ENCODE data around the gene ZNF212.
A peak's percentile ranks its signal among the peaks of the same experiment; 100 is the strongest.

- TF ChIP-seq POLR2AphosphoS5 (IDR thresholded peaks at IDR 0.05), result peak; percentile 34 to 69 (median 65)
- TF ChIP-seq, protein P1, sequence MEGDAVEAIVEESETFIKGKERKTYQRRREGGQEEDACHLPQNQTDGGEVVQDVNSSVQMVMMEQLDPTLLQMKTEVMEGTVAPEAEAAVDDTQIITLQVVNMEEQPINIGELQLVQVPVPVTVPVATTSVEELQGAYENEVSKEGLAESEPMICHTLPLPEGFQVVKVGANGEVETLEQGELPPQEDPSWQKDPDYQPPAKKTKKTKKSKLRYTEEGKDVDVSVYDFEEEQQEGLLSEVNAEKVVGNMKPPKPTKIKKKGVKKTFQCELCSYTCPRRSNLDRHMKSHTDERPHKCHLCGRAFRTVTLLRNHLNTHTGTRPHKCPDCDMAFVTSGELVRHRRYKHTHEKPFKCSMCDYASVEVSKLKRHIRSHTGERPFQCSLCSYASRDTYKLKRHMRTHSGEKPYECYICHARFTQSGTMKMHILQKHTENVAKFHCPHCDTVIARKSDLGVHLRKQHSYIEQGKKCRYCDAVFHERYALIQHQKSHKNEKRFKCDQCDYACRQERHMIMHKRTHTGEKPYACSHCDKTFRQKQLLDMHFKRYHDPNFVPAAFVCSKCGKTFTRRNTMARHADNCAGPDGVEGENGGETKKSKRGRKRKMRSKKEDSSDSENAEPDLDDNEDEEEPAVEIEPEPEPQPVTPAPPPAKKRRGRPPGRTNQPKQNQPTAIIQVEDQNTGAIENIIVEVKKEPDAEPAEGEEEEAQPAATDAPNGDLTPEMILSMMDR (IDR thresholded peaks at IDR 0.05), result peak in 2 of 3 donors; percentile 52 to 55
These were observed 44.0 kb upstream of the ZNF212 start, which contains the start of gene ZNF282 for GRCh38 chr7:149195180-149196150.

Data from breast epithelium (tissue), 3 donors.